Measurements from ENCODE around the gene SEC24C.

GRCh38 chr10:73761781-73762180 is 17.6 kb downstream of the SEC24C start:
- TF ChIP-seq CTCF (conservative IDR thresholded peaks at IDR 0.05; ENCODE audit: low read depth, low read length), result no peak
- no peak for TF ChIP-seq EZH2 (IDR thresholded peaks at IDR 0.05; ENCODE audit: borderline replicate concordance, low read depth, low read length, poor library complexity, severe bottlenecking)
